Measurements from ENCODE around the gene ADRA1B. TPM values are rescaled to one million over a fixed set of nuclear protein-coding genes. Genes with fewer than 3 reads are reported as not detected.

The ADRA1B gene
- total RNA-seq, 1 experiment from 2014 or later, result not detected

- H2BK15ac ChIP-seq (ENCODE audit: low read depth, low read length), result no peak overlapping the region
These were observed 60.6 kb downstream of the ADRA1B start for GRCh38 chr5:159976921-159977320.

More at GRCh38 chr5:159976921-159977320, 60.6 kb downstream of the ADRA1B start:
- Histone ChIP-seq H2AK5ac (ENCODE audit: insufficient read length, low read length) (no peak overlapping the region), H3K27ac (ENCODE audit: insufficient read length, low read depth, low read length) (no peak overlapping the region), H4K8ac (replicated peaks; ENCODE audit: insufficient read length, low read depth, low read length) (no peak overlapping the region), H2AFZ (ENCODE audit: low read length) (no peak overlapping the region), H4K91ac (ENCODE audit: insufficient read length, low read depth, low read length) (no peak overlapping the region), H2BK12ac (ENCODE audit: insufficient read length, low read depth, low read length) (no peak overlapping the region), H3K56ac (ENCODE audit: insufficient read length, low read depth, low read length) (no peak overlapping the region), H3K4me2 (ENCODE audit: insufficient read depth, insufficient read length, low read length) (no peak overlapping the region), H4K5ac (ENCODE audit: insufficient read length, low read depth, low read length) (no peak overlapping the region), H2BK20ac (ENCODE audit: low read depth, low read length, poor library complexity, severe bottlenecking) (no peak overlapping the region), H3K14ac (ENCODE audit: insufficient read depth, low read length) (no peak overlapping the region), H3T11ph (ENCODE audit: low read length) (no peak overlapping the region), H3K79me2 (ENCODE audit: insufficient read depth, low read length) (no peaks in the 10 kb centered on the region), H3K27me3 (ENCODE audit: insufficient read depth, low read length) (peaks cover 10% of the 10 kb centered on the region; the same call in 1 of the 2 replicates), H3K23me2 (ENCODE audit: insufficient read length, low read depth, low read length, poor library complexity, severe bottlenecking) (peaks cover 6% of the 10 kb centered on the region), H3K4ac (ENCODE audit: low read depth, low read length) (no peak overlapping the region), H4K20me1 (ENCODE audit: control insufficient read depth, insufficient read depth, insufficient read length) (no peaks in the 10 kb centered on the region), H3K9me3 (ENCODE audit: control insufficient read depth, low read depth, low read length) (no peaks in the 10 kb centered on the region), H2BK120ac (ENCODE audit: low read depth, low read length, poor library complexity, severe bottlenecking) (no peak overlapping the region), H2BK5ac (ENCODE audit: insufficient read length, low read length) (no peak overlapping the region), H3K9ac (ENCODE audit: extremely low read depth, insufficient read length, low read length) (no peak overlapping the region), H3K4me1 (ENCODE audit: insufficient read depth, low read length) (no peaks in the 10 kb centered on the region), H3K18ac (ENCODE audit: insufficient read length, low read depth, low read length) (no peak overlapping the region), H3K23ac (ENCODE audit: insufficient read length, low read depth, low read length) (no peak overlapping the region), H3K79me1 (ENCODE audit: insufficient read depth, low read depth, low read length, poor library complexity, severe bottlenecking) (no peaks in the 10 kb centered on the region)
- TF ChIP-seq, protein P1, sequence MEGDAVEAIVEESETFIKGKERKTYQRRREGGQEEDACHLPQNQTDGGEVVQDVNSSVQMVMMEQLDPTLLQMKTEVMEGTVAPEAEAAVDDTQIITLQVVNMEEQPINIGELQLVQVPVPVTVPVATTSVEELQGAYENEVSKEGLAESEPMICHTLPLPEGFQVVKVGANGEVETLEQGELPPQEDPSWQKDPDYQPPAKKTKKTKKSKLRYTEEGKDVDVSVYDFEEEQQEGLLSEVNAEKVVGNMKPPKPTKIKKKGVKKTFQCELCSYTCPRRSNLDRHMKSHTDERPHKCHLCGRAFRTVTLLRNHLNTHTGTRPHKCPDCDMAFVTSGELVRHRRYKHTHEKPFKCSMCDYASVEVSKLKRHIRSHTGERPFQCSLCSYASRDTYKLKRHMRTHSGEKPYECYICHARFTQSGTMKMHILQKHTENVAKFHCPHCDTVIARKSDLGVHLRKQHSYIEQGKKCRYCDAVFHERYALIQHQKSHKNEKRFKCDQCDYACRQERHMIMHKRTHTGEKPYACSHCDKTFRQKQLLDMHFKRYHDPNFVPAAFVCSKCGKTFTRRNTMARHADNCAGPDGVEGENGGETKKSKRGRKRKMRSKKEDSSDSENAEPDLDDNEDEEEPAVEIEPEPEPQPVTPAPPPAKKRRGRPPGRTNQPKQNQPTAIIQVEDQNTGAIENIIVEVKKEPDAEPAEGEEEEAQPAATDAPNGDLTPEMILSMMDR (conservative IDR thresholded peaks at IDR 0.05), result no peak
- no peaks in the 10 kb centered on the region; a peak in 2 of 5 replicates for H3K9me3 Mint-ChIP-seq
- no peak for DNase-seq
- no CpG with 5 or more reads among the region's 3 CpGs for WGBS (ENCODE audit: extremely low coverage, insufficient read length, low lambda C conversion rate)
- H3K4me3 Mint-ChIP-seq, result no peak overlapping the region
- H3K36me3 Mint-ChIP-seq (ENCODE audit: insufficient read depth in 1 of 3, low read depth in 3 of 3), result no peaks in the 10 kb centered on the region
- no peak overlapping the region for H3K27ac Mint-ChIP-seq
- H3K27me3 Mint-ChIP-seq (ENCODE audit: low read depth), result peaks cover 77% of the 10 kb centered on the region
- H3K4me1 Mint-ChIP-seq, result peaks cover 7% of the 10 kb centered on the region in 2 experiments
